Endothelial cell of umbilical vein (primary cell): ENCODE results near the gene ENTPD1. TPM values are rescaled to one million over a fixed set of nuclear protein-coding genes. Genes with fewer than 3 reads are reported as not detected.

Experiments used
- BruUV-seq: library from RNA; stranded (reverse); fragments of 400-500 nt; replicated peaks from 2 replicates; lab custom pipeline; 2021; lab: Mats Ljungman, UMichigan
- CTCF ChIA-PET: fragments of 300-600, 350-600 bp; sonication (Branson Sonifier 250); formaldehyde crosslinking; loops from one replicate; lab custom pipeline; 2021; ENCODE audit warnings: antibody characterized with exemption, inconsistent platforms; lab: Charles Lee
- POLR2A ChIA-PET: fragments of 300-600, 350-600 bp; sonication (Branson Sonifier 250); formaldehyde crosslinking; loops from one replicate; lab custom pipeline; 2021; ENCODE audit warnings: antibody characterized with exemption, inconsistent platforms; lab: Charles Lee
- DNase-seq: peaks from one replicate; pipeline ENCODE4 v3.0.0-alpha.2; 2011; ENCODE audit warnings: low read depth, low spot score
- FAIRE-seq: peaks from 2 replicates; lab custom pipeline; 2011; peaks lifted over from hg19 to GRCh38; lab: Jason Lieb, UNC
- H2AFZ ChIP-seq: 2 replicates; pipeline ENCODE4 v1.6.0; 2012; ENCODE audit warnings: low read depth, low read length, control low read depth, inconsistent platforms
- H3K27ac ChIP-seq: 2 replicates; pipeline ENCODE4 v1.5.1; 2011; ENCODE audit warnings: low read depth, mild to moderate bottlenecking, control low read depth, low read length, moderate library complexity; ENCODE audit not compliant: insufficient read depth
- H3K27me3 ChIP-seq, 2 experiments: 2 replicates each; pipeline versions ENCODE4 v1.6.0 to v1.6.1; 2011; ENCODE audit warnings: low read length in 2 of 2, mixed read lengths in 1 of 2; ENCODE audit not compliant: control insufficient read depth in 2 of 2, insufficient read depth in 2 of 2
- H3K36me3 ChIP-seq, 2 experiments: 2 replicates in 1 of 2; 3 replicates in 1 of 2; pipeline ENCODE4 v1.5.1; 2011; ENCODE audit warnings: low read length in 2 of 2, mild to moderate bottlenecking in 1 of 2, moderate library complexity in 1 of 2; ENCODE audit not compliant: control insufficient read depth in 2 of 2, insufficient read depth in 2 of 2; ENCODE audit errors: extremely low read depth in 1 of 2
- H3K4me1 ChIP-seq: 3 replicates; pipeline ENCODE4 v1.5.1; 2011; ENCODE audit warnings: mild to moderate bottlenecking, low read length; ENCODE audit not compliant: control insufficient read depth, insufficient read depth; ENCODE audit errors: extremely low read depth
- H3K4me2 ChIP-seq: 2 replicates; pipeline ENCODE4 v1.6.1; 2011; ENCODE audit warnings: low read length, control low read depth, mixed read lengths; ENCODE audit not compliant: insufficient read depth
- H3K4me3 ChIP-seq, 3 experiments: fragments of 200-600 bp in 1 of 3; sonication (generic), shearing (Covaris generic) in 1 of 3; replicated peaks in 1 of 3; 2 replicates each; pipeline ENCODE4 v1.5.1; 2011 to 2016; ENCODE audit warnings: control low read depth in 3 of 3, low read length in 3 of 3, mild to moderate bottlenecking in 2 of 3, inconsistent platforms in 1 of 3, low read depth in 1 of 3, moderate library complexity in 1 of 3; ENCODE audit not compliant: insufficient read depth in 1 of 3
- H3K79me2 ChIP-seq: 2 replicates; pipeline ENCODE4 v1.6.0; 2012; ENCODE audit warnings: low read length, inconsistent platforms; ENCODE audit not compliant: control insufficient read depth, insufficient read depth
- H3K9ac ChIP-seq: replicated peaks from 2 replicates; pipeline ENCODE3; 2011; ENCODE audit warnings: low read length, control low read depth; ENCODE audit not compliant: insufficient read depth; ENCODE audit errors: extremely low read depth
- H3K9me1 ChIP-seq: replicated peaks from 3 replicates; pipeline ENCODE4 v1.6.0; 2011; ENCODE audit warnings: mild to moderate bottlenecking, low read length; ENCODE audit not compliant: control insufficient read depth, insufficient read depth; ENCODE audit errors: extremely low read depth
- H3K9me3 ChIP-seq: replicated peaks from 2 replicates; pipeline ENCODE4 v1.5.1; 2012; ENCODE audit warnings: low read length, inconsistent platforms; ENCODE audit not compliant: control insufficient read depth, insufficient read depth
- H4K20me1 ChIP-seq: replicated peaks from 2 replicates; pipeline ENCODE3; 2011; ENCODE audit warnings: mild to moderate bottlenecking, low read length; ENCODE audit not compliant: control insufficient read depth, insufficient read depth; ENCODE audit errors: extremely low read depth
- CTCF ChIP-seq, 2 donors: IDR thresholded peaks; 1 replicate in 1 of 2; 2 replicates in 1 of 2; pipeline ENCODE4 v1.5.1; 2011; ENCODE audit warnings: low read length in 2 of 2, mild to moderate bottlenecking in 2 of 2, moderate library complexity in 2 of 2, control low read depth in 1 of 2, inconsistent platforms in 1 of 2, low read depth in 1 of 2; ENCODE audit not compliant: insufficient read depth in 1 of 2; ENCODE audit errors: extremely low read depth in 1 of 2
- EZH2 ChIP-seq: IDR thresholded peaks from 2 replicates; pipeline ENCODE4 v1.6.1; 2012; ENCODE audit warnings: borderline replicate concordance, low read depth, mild to moderate bottlenecking, moderate library complexity, low read length, inconsistent platforms; ENCODE audit not compliant: severe bottlenecking
- FOS ChIP-seq: IDR thresholded peaks from 2 replicates; pipeline ENCODE4 v1.6.1; 2011; ENCODE audit warnings: mild to moderate bottlenecking, low read length, moderate library complexity, borderline replicate concordance; ENCODE audit not compliant: insufficient read depth
- GATA2 ChIP-seq: IDR thresholded peaks from 2 replicates; pipeline ENCODE4 v1.7.0; 2011; ENCODE audit warnings: low read depth, mild to moderate bottlenecking, moderate library complexity, mixed read lengths, low read length; ENCODE audit not compliant: insufficient read length, insufficient read depth
- JUN ChIP-seq: IDR thresholded peaks from 2 replicates; pipeline ENCODE4 v1.6.1; 2011; ENCODE audit warnings: borderline replicate concordance, low read depth; ENCODE audit not compliant: insufficient read length, insufficient read depth
- MYC ChIP-seq: IDR thresholded peaks from one replicate; pipeline ENCODE4 v1.6.1; 2011; ENCODE audit warnings: mild to moderate bottlenecking, low read depth, low read length
- POLR2A ChIP-seq: IDR thresholded peaks from 2 replicates; pipeline ENCODE4 v1.6.1; 2012; ENCODE audit warnings: low read depth, mild to moderate bottlenecking, control low read depth, low read length
- POLR2AphosphoS5 ChIP-seq: IDR thresholded peaks from 2 replicates; pipeline ENCODE4 v1.6.1; 2012; ENCODE audit warnings: low read depth, mild to moderate bottlenecking, control low read depth, low read length, moderate library complexity; ENCODE audit not compliant: insufficient read depth
- dilution Hi-C: fragments of 300-500 bp; cut with MboI; formaldehyde crosslinking; loops from one replicate; pipeline ENCODE4 v1.15.0; 2019; ENCODE audit warnings: low sequenced_read_pairs; ENCODE audit not compliant: extremely low pct_ligation_motif_present
- intact Hi-C: fragments of 100-400 bp; cut with micrococcal nuclease; formaldehyde crosslinking; loops from one replicate; pipeline ENCODE4 v1.10.0; 2022
- polyA plus RNA-seq, 4 experiments: library from polyadenylated mRNA; depleted of rRNA in 3 of 4; stranded (reverse) in 3 of 4; unstranded in 1 of 4; fragments of >200 nt; gene quantifications; 2 replicates each; pipeline versions ENCODE4 v1.2.1 to v1.2.3, GENCODE V29; 2011 to 2012; ENCODE audit warnings: missing spikeins in 1 of 4
- total RNA-seq: library from RNA; stranded (reverse); gene quantifications from 2 replicates; pipeline ENCODE4 v1.2.3, GENCODE V29; 2021
- TF ChIP-seq, protein P1 (sequence below): IDR thresholded peaks from 2 replicates; pipeline ENCODE4 v1.6.1; 2011; ENCODE audit not compliant: insufficient read depth, insufficient read length

The ENTPD1 gene
- total and polyA plus RNA-seq, 2 donors (not counting 3 experiments of a cell fraction or from before 2014, with no cell fraction given): 10.2 to 23.0 TPM

- H3K4me2 ChIP-seq: no peak overlapping the region
- H3K9ac ChIP-seq: no peak overlapping the region
- intact Hi-C loops (loop anchor here (1.0 kb wide), 3 partner anchors 24 to 210 kb away; partner anchors contain the start of gene ALDH18A1), dilution Hi-C loops (no loop called here)
- no peaks in the 10 kb centered on the region for H3K27me3 ChIP-seq
- POLR2A ChIA-PET: interaction anchor here (1.0 kb wide), 1 partner anchor 172 kb away, joined by 3 read pairs; the partner anchor contains the start of gene TCTN3
- BruUV-seq: no TSS peak
- peaks cover 0 to 3% of the 10 kb centered on the region in 2 experiments for H3K36me3 ChIP-seq
- no peak overlapping the region for H3K27ac ChIP-seq
- H2AFZ ChIP-seq: no peak overlapping the region
- no peak for TF ChIP-seq GATA2
- no peak for TF ChIP-seq JUN
- no peak for TF ChIP-seq POLR2AphosphoS5
- TF ChIP-seq POLR2A: no peak
- no peak for TF ChIP-seq MYC
- TF ChIP-seq EZH2: no peak
- TF ChIP-seq FOS: no peak
- TF ChIP-seq CTCF (IDR thresholded peaks at IDR 0.05; ENCODE audit: extremely low read depth in 1 of 2, insufficient read depth in 1 of 2, low read depth in 1 of 2, low read length in 2 of 2): no peak
- TF ChIP-seq, protein P1, sequence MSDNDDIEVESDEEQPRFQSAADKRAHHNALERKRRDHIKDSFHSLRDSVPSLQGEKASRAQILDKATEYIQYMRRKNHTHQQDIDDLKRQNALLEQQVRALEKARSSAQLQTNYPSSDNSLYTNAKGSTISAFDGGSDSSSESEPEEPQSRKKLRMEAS: no peak
- no peak overlapping the region for H3K4me3 ChIP-seq
- CTCF ChIA-PET: interaction anchor here (0.9 to 8.5 kb wide), 25 partner anchors 8 to 492 kb away, joined by 3 to 162 read pairs (median 5); partner anchors contain the start of gene TCTN3
- H3K79me2 ChIP-seq: no peaks in the 10 kb centered on the region
- H3K9me3 ChIP-seq: no peaks in the 10 kb centered on the region
- no peaks in the 10 kb centered on the region for H3K4me1 ChIP-seq
- no peaks in the 10 kb centered on the region for H4K20me1 ChIP-seq
- FAIRE-seq (no peak), DNase-seq (no peak)
- H3K9me1 ChIP-seq: no peaks in the 10 kb centered on the region
Measured at GRCh38 chr10:95865814-95866466, 110.0 kb downstream of the ENTPD1 start.
